SU-DHL-6 (cell line): ENCODE results near the gene ITGA8.

Source experiments
- H2AFZ ChIP-seq: fragments of 200-600 bp; sonication (generic); 2 replicates; pipeline ENCODE4 v1.6.1; 2014; ENCODE audit warnings: low read depth, mild to moderate bottlenecking, moderate library complexity, mixed read lengths, antibody characterized with exemption, low read length; ENCODE audit not compliant: severe bottlenecking
- H3F3A ChIP-seq: fragments of 200-600 bp; shearing (Covaris generic); 2 replicates; pipeline ENCODE4 v1.6.0; 2016; ENCODE audit warnings: antibody characterized with exemption, mild to moderate bottlenecking; ENCODE audit not compliant: insufficient read depth
- H3K27ac ChIP-seq: fragments of 200-600 bp; sonication (generic); 2 replicates; pipeline ENCODE4 v1.5.1; 2016; ENCODE audit warnings: low read depth, mild to moderate bottlenecking, low read length, moderate library complexity, mixed read lengths
- H3K27me3 ChIP-seq: fragments of 200-600 bp; sonication (generic), shearing (Covaris generic); 2 replicates; pipeline ENCODE4 v1.6.0; 2014; ENCODE audit warnings: mild to moderate bottlenecking, low read length
- H3K36me3 ChIP-seq: fragments of 200-600 bp; sonication (generic); 2 replicates; pipeline ENCODE4 v1.6.1; 2014; ENCODE audit warnings: mild to moderate bottlenecking, low read length, mixed read lengths
- H3K4me2 ChIP-seq: fragments of 300-600, 200-600 bp; shearing (Covaris generic), sonication (generic); 2 replicates; pipeline ENCODE4 v1.6.0; 2014; ENCODE audit warnings: low read length, low read depth, mild to moderate bottlenecking; ENCODE audit not compliant: poor library complexity, severe bottlenecking
- H3K4me3 ChIP-seq: fragments of 200-600 bp; sonication (generic); 2 replicates; pipeline ENCODE4 v1.5.1; 2014; ENCODE audit warnings: antibody characterized with exemption, low read length, mild to moderate bottlenecking, mixed read lengths; ENCODE audit not compliant: insufficient read depth, poor library complexity, severe bottlenecking
- H3K79me2 ChIP-seq: fragments of 200-600 bp; sonication (generic); 2 replicates; pipeline ENCODE4 v1.6.1; 2014; ENCODE audit warnings: mild to moderate bottlenecking, low read length, moderate library complexity; ENCODE audit not compliant: insufficient read depth
- H3K9ac ChIP-seq: fragments of 200-600 bp; sonication (generic); 2 replicates; pipeline ENCODE4 v1.7.0; 2014; ENCODE audit warnings: mild to moderate bottlenecking, low read length
- H3K9me2 ChIP-seq: fragments of 200-600 bp; sonication (generic); replicated peaks from 2 replicates; pipeline ENCODE4 v1.6.1; 2014; ENCODE audit warnings: low read length; ENCODE audit not compliant: insufficient read depth
- H3K9me3 ChIP-seq: fragments of 200-600 bp; sonication (generic); 2 replicates; pipeline ENCODE4 v1.6.1; 2014; ENCODE audit warnings: low read length, mixed read lengths; ENCODE audit not compliant: insufficient read depth
- H4K20me1 ChIP-seq: fragments of 200-600 bp; sonication (generic); 2 replicates; pipeline ENCODE4 v1.6.1; 2014; ENCODE audit warnings: low read depth, mild to moderate bottlenecking, antibody characterized with exemption, low read length, moderate library complexity, mixed read lengths
- CTCF ChIP-seq: fragments of 200-600 bp; sonication (generic); IDR thresholded peaks from one replicate; pipeline ENCODE4 v1.5.1; 2017; ENCODE audit warnings: antibody characterized with exemption, mild to moderate bottlenecking, low read length, moderate library complexity; ENCODE audit not compliant: insufficient read depth, poor library complexity, severe bottlenecking
- EZH2phosphoT487 ChIP-seq: fragments of 200-600 bp; sonication (generic), shearing (Covaris generic); conservative IDR thresholded peaks from 2 replicates; pipeline ENCODE4 v1.6.1; 2018; ENCODE audit warnings: mild to moderate bottlenecking, antibody characterized with exemption, low read length, moderate library complexity, mixed read lengths

Gene ITGA8

GRCh38 chr10:15601819-15602218, 117.9 kb downstream of the ITGA8 start:
- TF ChIP-seq CTCF = no peak
- TF ChIP-seq EZH2phosphoT487 = no peak
- no peaks in the 10 kb centered on the region for H3F3A ChIP-seq
- H3K4me2 ChIP-seq = no peak overlapping the region
- no peaks in the 10 kb centered on the region for H3K79me2 ChIP-seq
- no peak overlapping the region for H3K4me3 ChIP-seq
- H4K20me1 ChIP-seq = no peaks in the 10 kb centered on the region
- H3K9ac ChIP-seq = no peak overlapping the region
- H3K27ac ChIP-seq = no peak overlapping the region
- H3K9me3 ChIP-seq = no peaks in the 10 kb centered on the region
- H3K36me3 ChIP-seq = no peaks in the 10 kb centered on the region
- H3K27me3 ChIP-seq = no peaks in the 10 kb centered on the region
- no peaks in the 10 kb centered on the region for H3K9me2 ChIP-seq
- H2AFZ ChIP-seq = no peak overlapping the region

GRCh38 chr10:15595260-15595659, 124.5 kb downstream of the ITGA8 start:
- no peaks in the 10 kb centered on the region for H3K9me3 ChIP-seq
- H3K9me2 ChIP-seq = no peaks in the 10 kb centered on the region
- no peaks in the 10 kb centered on the region for H4K20me1 ChIP-seq
- no peaks in the 10 kb centered on the region for H3K27me3 ChIP-seq
- H3K4me3 ChIP-seq = no peak overlapping the region
- H3F3A ChIP-seq = no peaks in the 10 kb centered on the region
- no peak overlapping the region for H3K27ac ChIP-seq
- TF ChIP-seq CTCF (no peak), EZH2phosphoT487 (no peak)
- H3K36me3 ChIP-seq = no peaks in the 10 kb centered on the region
- H3K79me2 ChIP-seq = no peaks in the 10 kb centered on the region
- no peak overlapping the region for H3K4me2 ChIP-seq
- no peak overlapping the region for H3K9ac ChIP-seq
- no peak overlapping the region for H2AFZ ChIP-seq

- Histone ChIP-seq H3K9me2 (no peaks in the 10 kb centered on the region), H3K79me2 (no peaks in the 10 kb centered on the region), H3F3A (no peaks in the 10 kb centered on the region), H3K27me3 (no peaks in the 10 kb centered on the region), H3K36me3 (no peaks in the 10 kb centered on the region), H3K9me3 (no peaks in the 10 kb centered on the region), H4K20me1 (no peaks in the 10 kb centered on the region), H3K9ac (no peak overlapping the region), H2AFZ (no peak overlapping the region), H3K27ac (no peak overlapping the region), H3K4me3 (no peak overlapping the region), H3K4me2 (no peak overlapping the region)
- TF ChIP-seq EZH2phosphoT487 = no peak
- TF ChIP-seq CTCF = no peak
These were observed 127.8 kb downstream of the ITGA8 start for GRCh38 chr10:15591937-15592336.
